K562 (cell line): Measurements from ENCODE around the gene PRDM1. TPM values are rescaled to one million over a fixed set of nuclear protein-coding genes. Genes with fewer than 3 reads are reported as not detected.

Source experiments
- CBFA2T3 ChIP-seq: fragments of 450-650 bp; IDR thresholded peaks from 2 replicates; pipeline ENCODE4 v1.6.1; 2017
- CBX3 ChIP-seq, 2 experiments: IDR thresholded peaks; 1 replicate in 1 of 2; 2 replicates in 1 of 2; pipeline ENCODE4 v1.6.1; 2012; ENCODE audit warnings: inconsistent platforms in 2 of 2, low read length in 2 of 2, borderline replicate concordance in 1 of 2, control low read depth in 1 of 2
- ELK3 ChIP-seq: fragments of 450-650 bp; formaldehyde crosslinking; IDR thresholded peaks from 2 replicates; pipeline ENCODE4 v1.4.0; 2020; ENCODE audit warnings: mild to moderate bottlenecking
- FOXJ2 ChIP-seq: fragments of 200-800 bp; sonication (Bioruptor generic); IDR thresholded peaks from 2 replicates; pipeline ENCODE4 v1.6.1; 2016; ENCODE audit warnings: missing genetic modification characterization, missing compliant biosample characterization
- HBP1 ChIP-seq: fragments of 450-650 bp; formaldehyde crosslinking; IDR thresholded peaks from 2 replicates; pipeline ENCODE4 v1.4.0; 2022; ENCODE audit warnings: missing genetic modification characterization
- ILK ChIP-seq: fragments of 450-650 bp; IDR thresholded peaks from 2 replicates; pipeline ENCODE4 v1.6.1; 2016; ENCODE audit warnings: missing genetic modification characterization, low read depth, mild to moderate bottlenecking, missing compliant biosample characterization, moderate library complexity, borderline replicate concordance
- KLF13 ChIP-seq: fragments of 450-650 bp; IDR thresholded peaks from 2 replicates; pipeline ENCODE4 v1.6.1; 2016; ENCODE audit warnings: missing genetic modification characterization, low read depth, mild to moderate bottlenecking, missing compliant biosample characterization, moderate library complexity, borderline replicate concordance
- LEF1 ChIP-seq: fragments of 450-650 bp; IDR thresholded peaks from 2 replicates; pipeline ENCODE4 v1.6.1; 2016; ENCODE audit warnings: mild to moderate bottlenecking
- MITF ChIP-seq: IDR thresholded peaks from 2 replicates; pipeline ENCODE4 v1.6.1; 2014; ENCODE audit warnings: antibody characterized with exemption
- NFIX ChIP-seq: fragments of 250-450 bp; sonication (Bioruptor Pico); IDR thresholded peaks from 2 replicates; pipeline ENCODE4 v1.4.0; 2020; ENCODE audit warnings: low read depth, mild to moderate bottlenecking, moderate library complexity
- POLR2B ChIP-seq: fragments of 450-650 bp; IDR thresholded peaks from 2 replicates; pipeline ENCODE4 v1.6.1; 2018; ENCODE audit warnings: low read depth; ENCODE audit not compliant: partially characterized antibody
- RFX1 ChIP-seq: fragments of 450-650 bp; IDR thresholded peaks from 2 replicates; pipeline ENCODE4 v1.6.1; 2016; ENCODE audit warnings: mild to moderate bottlenecking, moderate library complexity
- SAFB2 ChIP-seq: fragments of 200-400 bp; formaldehyde crosslinking; IDR thresholded peaks from 2 replicates; pipeline ENCODE4 v1.6.1; 2018; ENCODE audit warnings: borderline replicate concordance, low read length, low read depth, moderate library complexity; ENCODE audit not compliant: severe bottlenecking
- SRSF7 ChIP-seq: fragments of 200-400 bp; formaldehyde crosslinking; optimal IDR thresholded peaks from 2 replicates; pipeline ENCODE3; 2017; ENCODE audit warnings: mild to moderate bottlenecking, low read depth, low read length
- THAP7 ChIP-seq: fragments of 250-450 bp; sonication (Bioruptor Pico); IDR thresholded peaks from 2 replicates; pipeline ENCODE4 v1.5.0; 2021
- U2AF1 ChIP-seq: fragments of 200-400 bp; formaldehyde crosslinking; optimal IDR thresholded peaks from 2 replicates; pipeline ENCODE3; 2017; ENCODE audit warnings: mild to moderate bottlenecking, low read depth, low read length, moderate library complexity
- ZFPM2 ChIP-seq: fragments of 250-450 bp; sonication (Bioruptor Pico); IDR thresholded peaks from 2 replicates; pipeline ENCODE4 v1.5.1; 2022; ENCODE audit warnings: mild to moderate bottlenecking
- ZNF518B ChIP-seq: fragments of 250-450 bp; sonication (Bioruptor Pico); IDR thresholded peaks from 2 replicates; pipeline ENCODE4 v1.5.0; 2021; ENCODE audit warnings: mild to moderate bottlenecking, moderate library complexity
- ZNF778 ChIP-seq: fragments of 450-650 bp; formaldehyde crosslinking; IDR thresholded peaks from 2 replicates; pipeline ENCODE4 v1.4.0; 2020; ENCODE audit warnings: mild to moderate bottlenecking, moderate library complexity
- ZSCAN32 ChIP-seq: fragments of 450-650 bp; formaldehyde crosslinking; IDR thresholded peaks from 2 replicates; pipeline ENCODE4 v1.4.0; 2020; ENCODE audit warnings: mild to moderate bottlenecking, moderate library complexity
- polyA plus RNA-seq, 8 experiments: library from polyadenylated mRNA; depleted of rRNA in 4 of 8; stranded (reverse) in 5 of 8; unstranded in 3 of 8; fragments of >200 nt; fragmentation: Nextera tagmentation in 2 of 8; fragmentation: Illumina TruSeq in 1 of 8; extraction: Ambion mirVana in 2 of 8; extraction: Trizol in 1 of 8; gene quantifications; 2 replicates each; pipeline versions ENCODE4 v1.2.1 to v1.2.3, GENCODE V29; 2011 to 2014; ENCODE audit warnings: inconsistent platforms in 1 of 8, missing spikeins in 1 of 8
- total RNA-seq, 7 experiments: library from RNA; depleted of rRNA in 6 of 7; stranded (reverse); fragments of >200 nt in 6 of 7; fragmentation: Illumina TruSeq in 2 of 7; extraction: Trizol in 2 of 7; gene quantifications; 2 replicates each; pipeline versions ENCODE4 v1.2.1 to v1.2.3, GENCODE V29; 2011 to 2021; ENCODE audit warnings: low replicate concordance in 1 of 7

PRDM1 gene
- total and polyA plus RNA-seq, 9 of the 15 experiments (the other 6 are each of a cell fraction or from before 2014, with no cell fraction given), result 0.09 to 0.89 (median 0.27) TPM

- TF ChIP-seq U2AF1 (no peak), MITF (no peak), SAFB2 (no peak), KLF13 (no peak), FOXJ2 (tag) (no peak), THAP7 (CRISPR knock-in tag) (no peak), ZFPM2 (CRISPR knock-in tag) (no peak), ZNF778 (CRISPR knock-in tag) (no peak), ZSCAN32 (no peak), LEF1 (no peak; the same call in 1 of the 2 replicates), RFX1 (no peak), NFIX (CRISPR knock-in tag) (no peak), HBP1 (CRISPR knock-in tag) (no peak), CBFA2T3 (peak; percentile 52), POLR2B (no peak), ILK (tag) (no peak), ELK3 (CRISPR knock-in tag) (no peak), ZNF518B (CRISPR knock-in tag) (no peak), SRSF7 (no peak), CBX3 (IDR thresholded peaks at IDR 0.05; ENCODE audit: borderline replicate concordance in 1 of 2, low read length in 2 of 2) (peak in 1 of 2 experiments; percentile 58; a peak in 1 of 3 replicates)
Measured at GRCh38 chr6:106134906-106135634, 48.9 kb downstream of the PRDM1 start (continued).
